ENCODE data around the gene SLC39A3. TPM values are rescaled to one million over a fixed set of nuclear protein-coding genes. Genes with fewer than 3 reads are reported as not detected.
A peak's percentile ranks its signal among the peaks of the same experiment; 100 is the strongest.

SLC39A3 gene
- total RNA-seq, 1 donor from 2014 or later = 22.6 TPM

DNA sequence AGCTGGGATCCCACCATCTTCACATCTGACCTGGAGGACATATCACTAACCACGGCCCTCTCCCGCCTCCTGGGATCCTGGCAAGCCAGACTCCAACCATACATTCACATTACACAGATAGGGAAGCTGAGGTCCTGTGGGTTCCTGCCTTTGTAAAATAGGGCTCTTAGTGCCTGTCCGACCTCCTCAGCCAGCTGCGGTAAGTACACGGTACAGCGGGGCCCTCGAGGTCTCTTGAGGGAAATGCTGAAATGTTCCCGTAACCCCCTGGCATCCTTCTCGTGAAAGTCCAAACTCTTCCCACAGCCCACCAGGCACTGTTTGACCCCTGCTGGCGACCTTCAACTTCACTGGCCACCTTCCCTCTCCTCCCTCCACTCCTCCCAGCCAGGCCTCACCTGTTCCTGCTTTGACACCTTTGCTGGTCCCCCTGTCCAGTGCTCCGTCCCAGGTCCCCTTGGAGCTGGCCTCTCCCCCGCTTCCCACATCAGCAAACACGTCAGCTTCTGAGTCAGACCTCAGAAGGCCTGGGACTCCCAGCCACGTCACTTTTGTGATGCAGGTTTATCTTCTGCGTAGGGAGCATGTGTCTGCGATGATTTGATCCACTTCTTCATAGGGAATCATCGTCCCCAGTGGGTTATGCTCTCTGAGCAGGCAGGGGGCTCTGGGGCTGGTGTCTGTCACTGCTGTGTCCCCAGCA lies 28.5 kb downstream of the SLC39A3 start:
- intact Hi-C loops (cut with micrococcal nuclease) = no loop called here
- H3K4me3 ChIP-seq = no peak overlapping the region
- H3K27me3 ChIP-seq (ENCODE audit: low read depth) = peaks cover 31% of the 10 kb centered on the region
- H3K36me3 ChIP-seq = peaks cover 5% of the 10 kb centered on the region
- H3K9me3 ChIP-seq (replicated peaks) = peaks cover 12% of the 10 kb centered on the region
- TF ChIP-seq, protein P1, sequence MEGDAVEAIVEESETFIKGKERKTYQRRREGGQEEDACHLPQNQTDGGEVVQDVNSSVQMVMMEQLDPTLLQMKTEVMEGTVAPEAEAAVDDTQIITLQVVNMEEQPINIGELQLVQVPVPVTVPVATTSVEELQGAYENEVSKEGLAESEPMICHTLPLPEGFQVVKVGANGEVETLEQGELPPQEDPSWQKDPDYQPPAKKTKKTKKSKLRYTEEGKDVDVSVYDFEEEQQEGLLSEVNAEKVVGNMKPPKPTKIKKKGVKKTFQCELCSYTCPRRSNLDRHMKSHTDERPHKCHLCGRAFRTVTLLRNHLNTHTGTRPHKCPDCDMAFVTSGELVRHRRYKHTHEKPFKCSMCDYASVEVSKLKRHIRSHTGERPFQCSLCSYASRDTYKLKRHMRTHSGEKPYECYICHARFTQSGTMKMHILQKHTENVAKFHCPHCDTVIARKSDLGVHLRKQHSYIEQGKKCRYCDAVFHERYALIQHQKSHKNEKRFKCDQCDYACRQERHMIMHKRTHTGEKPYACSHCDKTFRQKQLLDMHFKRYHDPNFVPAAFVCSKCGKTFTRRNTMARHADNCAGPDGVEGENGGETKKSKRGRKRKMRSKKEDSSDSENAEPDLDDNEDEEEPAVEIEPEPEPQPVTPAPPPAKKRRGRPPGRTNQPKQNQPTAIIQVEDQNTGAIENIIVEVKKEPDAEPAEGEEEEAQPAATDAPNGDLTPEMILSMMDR (IDR thresholded peaks at IDR 0.05; ENCODE audit: borderline replicate concordance) = no peak
- H3K27ac ChIP-seq (replicated peaks) = no peak overlapping the region
- peaks cover 4% of the 10 kb centered on the region for H3K4me1 ChIP-seq
- DNase-seq = no peak

DNA sequence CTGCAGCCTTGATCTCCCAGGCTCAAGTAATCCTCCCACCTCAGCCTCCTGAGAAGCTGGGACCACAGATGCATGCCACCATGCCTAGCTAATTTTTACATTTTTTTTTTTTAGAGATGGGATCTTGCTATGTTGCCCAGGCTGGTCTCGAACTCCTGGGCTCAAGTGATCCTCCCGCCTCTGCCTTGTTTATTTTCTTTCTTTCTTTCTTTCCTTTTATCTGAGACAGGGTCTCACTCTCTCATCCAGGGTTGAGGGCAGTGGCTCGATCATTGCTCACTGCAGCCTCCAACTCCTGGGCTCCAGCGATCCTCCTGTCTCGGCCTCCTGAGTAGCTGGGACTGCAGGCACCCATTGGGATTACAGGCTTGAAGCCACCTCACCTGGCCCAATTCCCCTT lies 33.6 kb downstream of the SLC39A3 start:
- Histone ChIP-seq H3K4me3 (no peak overlapping the region), H3K27me3 (ENCODE audit: low read depth) (peaks cover 37% of the 10 kb centered on the region), H3K36me3 (no peaks in the 10 kb centered on the region), H3K4me1 (peaks cover 5% of the 10 kb centered on the region), H3K9me3 (replicated peaks) (no peaks in the 10 kb centered on the region), H3K27ac (replicated peaks) (no peak overlapping the region)
- TF ChIP-seq, protein P1 (IDR thresholded peaks at IDR 0.05; ENCODE audit: borderline replicate concordance) = no peak
- intact Hi-C loops (cut with micrococcal nuclease) = no loop called here
- DNase-seq = no peak

DNA sequence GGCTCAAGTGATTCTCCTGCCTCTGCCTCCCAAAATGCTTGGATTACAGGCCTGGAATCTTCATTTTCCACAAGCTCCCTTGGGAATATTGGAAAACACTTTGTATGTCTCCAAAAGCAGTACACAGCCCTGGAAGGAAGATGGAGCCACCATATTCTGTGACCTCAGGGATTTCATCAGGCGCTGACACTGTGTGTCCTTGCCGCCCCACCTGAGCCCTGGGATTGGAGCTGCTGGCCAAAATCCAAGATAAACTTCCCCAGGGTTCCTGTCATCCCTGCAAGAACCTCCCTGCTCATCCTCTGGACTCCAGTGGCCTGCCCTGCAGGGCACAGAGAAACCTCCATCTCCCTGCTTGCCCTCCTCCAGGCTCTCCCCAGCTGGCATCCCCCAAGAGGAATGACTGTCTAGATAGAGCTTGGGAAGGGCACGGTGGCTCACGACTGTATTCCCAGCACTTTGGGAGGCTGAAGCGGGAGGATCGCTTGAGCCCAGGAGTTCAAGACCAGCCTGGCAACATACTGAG lies 36.1 kb downstream of the SLC39A3 start:
- intact Hi-C loops (cut with micrococcal nuclease) = no loop called here
- no peaks in the 10 kb centered on the region for H3K9me3 ChIP-seq (replicated peaks)
- H3K4me1 ChIP-seq = peaks cover 16% of the 10 kb centered on the region
- TF ChIP-seq, protein P1 (IDR thresholded peaks at IDR 0.05; ENCODE audit: borderline replicate concordance) = no peak
- H3K27me3 ChIP-seq (ENCODE audit: low read depth) = peaks cover 34% of the 10 kb centered on the region
- no peak overlapping the region for H3K4me3 ChIP-seq
- H3K27ac ChIP-seq (replicated peaks) = no peak overlapping the region
- DNase-seq = no peak
- H3K36me3 ChIP-seq = no peaks in the 10 kb centered on the region

DNA sequence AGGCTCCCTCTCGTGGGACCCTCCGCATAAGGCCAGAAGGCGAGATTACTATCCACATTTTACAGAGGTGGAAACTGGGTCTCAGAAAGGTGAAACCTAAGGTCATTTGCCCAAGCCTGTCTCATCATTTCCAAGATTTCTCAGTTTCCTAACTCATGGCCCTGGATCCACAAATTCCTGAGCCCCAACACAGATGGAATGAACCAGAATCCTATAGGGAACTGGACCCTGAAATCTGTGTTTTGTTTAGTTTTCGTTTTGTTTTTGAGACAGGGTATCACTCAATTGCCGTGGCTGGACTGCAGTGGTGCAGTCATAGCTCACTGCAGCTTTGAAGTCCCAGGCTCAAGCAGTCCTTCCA lies 36.8 kb downstream of the SLC39A3 start:
- Histone ChIP-seq H3K4me3 (peak overlapping the region; percentile 67), H3K27me3 (ENCODE audit: low read depth) (peaks cover 34% of the 10 kb centered on the region), H3K27ac (replicated peaks) (no peak overlapping the region), H3K36me3 (no peaks in the 10 kb centered on the region), H3K4me1 (peaks cover 16% of the 10 kb centered on the region), H3K9me3 (replicated peaks) (no peaks in the 10 kb centered on the region)
- TF ChIP-seq, protein P1 (IDR thresholded peaks at IDR 0.05; ENCODE audit: borderline replicate concordance) = no peak
- no peak for DNase-seq
- intact Hi-C loops (cut with micrococcal nuclease) = no loop called here

DNA sequence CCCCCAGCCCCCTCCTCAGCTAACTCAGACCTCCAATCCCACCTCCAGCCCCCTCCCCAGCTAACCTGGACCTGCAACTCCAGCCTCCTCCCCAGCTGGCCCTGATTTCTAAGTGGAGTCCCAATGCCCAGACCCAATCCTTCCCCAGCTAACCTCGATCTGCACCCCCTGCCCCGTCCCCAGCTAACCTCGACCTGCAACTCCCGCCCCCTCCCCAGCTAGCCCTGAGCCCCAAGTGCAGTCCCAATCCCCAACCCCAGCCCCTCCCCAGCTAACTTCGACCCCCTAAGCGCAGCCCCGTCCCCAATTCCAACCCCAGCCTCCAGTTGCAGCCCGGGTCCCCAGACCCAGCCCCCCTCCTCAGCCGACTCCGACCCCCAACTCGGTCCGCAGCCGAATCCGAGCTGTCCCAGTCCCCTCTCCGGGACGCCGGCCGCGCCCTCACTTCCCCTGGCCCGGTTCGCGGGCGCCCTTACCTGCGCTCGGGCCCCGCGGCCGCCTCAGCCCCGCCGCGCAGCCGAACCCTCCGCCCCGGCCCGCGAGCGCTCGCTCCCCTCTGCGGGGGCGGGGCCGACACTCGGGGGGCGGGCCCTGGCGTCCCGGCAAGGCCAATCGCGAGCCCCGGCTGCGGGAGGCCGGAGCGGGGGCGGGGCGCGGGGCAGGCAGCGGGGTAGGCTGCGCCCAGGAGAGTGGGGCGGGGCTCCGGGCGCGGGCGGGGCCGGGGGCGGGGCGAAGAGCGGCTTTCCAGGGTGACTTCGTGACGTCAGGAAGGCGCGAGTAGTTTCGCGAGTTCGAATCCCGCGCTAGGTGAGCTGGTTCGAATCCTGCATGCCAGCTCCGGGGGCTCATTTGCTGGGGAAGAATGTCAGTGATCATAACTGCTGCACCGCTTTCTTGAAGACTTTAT lies 37.4 kb downstream of the SLC39A3 start, which contains the start of gene GNG7:
Gene GNG7 (minus strand): TSS at position 525 of the 907 bp plus-strand sequence. CDS start 182,006 bp downstream, outside the sequence.
- peaks cover 20% of the 10 kb centered on the region for H3K4me1 ChIP-seq
- peak within 1 kb of the TSS; percentile 69 for H3K27ac ChIP-seq (replicated peaks)
- H3K27me3 ChIP-seq (ENCODE audit: low read depth) = peaks cover 28% of the 10 kb centered on the region
- H3K4me3 ChIP-seq = peak within 1 kb of the TSS; percentile 67
- DNase-seq = peak; percentile 94
- no peaks in the 10 kb centered on the region for H3K36me3 ChIP-seq
- TF ChIP-seq, protein P1 (IDR thresholded peaks at IDR 0.05; ENCODE audit: borderline replicate concordance) = no peak
- intact Hi-C loops (cut with micrococcal nuclease) = no loop called here
- no peaks in the 10 kb centered on the region for H3K9me3 ChIP-seq (replicated peaks)
